ENCODE results near the gene CLMN.

The CLMN gene

GRCh38 chr14:95260537-95261361, 59.0 kb downstream of the CLMN start:
- no peak for DNase-seq (ENCODE audit: low spot score)

- no peak for DNase-seq (ENCODE audit: low spot score)
These were observed 60.7 kb downstream of the CLMN start for GRCh38 chr14:95258754-95259593.

- DNase-seq (ENCODE audit: low spot score) = no peak
These were observed 61.6 kb downstream of the CLMN start for GRCh38 chr14:95258156-95258555.

- DNase-seq (ENCODE audit: low spot score) = no peak
These were observed 62.2 kb downstream of the CLMN start for GRCh38 chr14:95257521-95257920.

- no peak for DNase-seq (ENCODE audit: low spot score)
These were observed 63.0 kb downstream of the CLMN start for GRCh38 chr14:95256776-95257060.

GRCh38 chr14:95256002-95256775, 63.5 kb downstream of the CLMN start:
- no peak for DNase-seq (ENCODE audit: low spot score)

GRCh38 chr14:95255487-95255886, 64.2 kb downstream of the CLMN start:
- DNase-seq (ENCODE audit: low spot score) = peak; percentile 40

- DNase-seq (ENCODE audit: low spot score) = no peak
These were observed 64.7 kb downstream of the CLMN start for GRCh38 chr14:95255013-95255412.

- no peak for DNase-seq (ENCODE audit: low spot score)
These were observed 65.4 kb downstream of the CLMN start for GRCh38 chr14:95254288-95254687.

GRCh38 chr14:95253039-95253630, 66.6 kb downstream of the CLMN start:
- no peak for DNase-seq (ENCODE audit: low spot score)

- DNase-seq (ENCODE audit: low spot score) = no peak
These were observed 67.5 kb downstream of the CLMN start for GRCh38 chr14:95252219-95252618.

- no peak for DNase-seq (ENCODE audit: low spot score)
These were observed 68.8 kb downstream of the CLMN start for GRCh38 chr14:95250936-95251335.

- DNase-seq (ENCODE audit: low spot score) = no peak
These were observed 69.5 kb downstream of the CLMN start for GRCh38 chr14:95250140-95250769.

- DNase-seq (ENCODE audit: low spot score) = no peak
These were observed 71.3 kb downstream of the CLMN start for GRCh38 chr14:95248432-95248831.

- DNase-seq (ENCODE audit: low spot score) = no peak
These were observed 72.8 kb downstream of the CLMN start for GRCh38 chr14:95246870-95247269.

GRCh38 chr14:95245334-95245733, 74.4 kb downstream of the CLMN start:
- no peak for DNase-seq (ENCODE audit: low spot score)

- DNase-seq (ENCODE audit: low spot score) = no peak
These were observed 75.1 kb downstream of the CLMN start for GRCh38 chr14:95244587-95244986.

- DNase-seq (ENCODE audit: low spot score) = no peak
These were observed 76.8 kb downstream of the CLMN start for GRCh38 chr14:95242870-95243269.

- DNase-seq (ENCODE audit: low spot score) = peak; percentile 37
These were observed 78.6 kb downstream of the CLMN start for GRCh38 chr14:95240859-95241813.

- DNase-seq (ENCODE audit: low spot score) = no peak
These were observed 81.0 kb downstream of the CLMN start for GRCh38 chr14:95238487-95239298.
